Measurements from ENCODE around the gene FER. TPM values are rescaled to one million over a fixed set of nuclear protein-coding genes. Genes with fewer than 3 reads are reported as not detected.
A peak's percentile ranks its signal among the peaks of the same experiment; 100 is the strongest.
"Not testable (repeated sequence)": the region's sequence is repeated elsewhere in the genome, so short reads cannot be mapped to it uniquely, and the experiment has no call there.

The FER gene
- total RNA-seq (2014; rRNA removed; shearing (Covaris generic)) (9.4 and 11.8 TPM in 2 replicates), total RNA-seq (2022) (9.1 and 10.0 TPM in 2 replicates), Bru-seq, nascent RNA (percentile 49 among the genes with signal in this experiment), BruChase-seq, experiment 1, labeled RNA remaining after a 6-hour chase (percentile 38 among the genes with signal in this experiment), BruChase-seq, experiment 2, labeled RNA remaining after a 2-hour chase (percentile 44 among the genes with signal in this experiment)
- long read RNA-seq, partial matches to known transcripts, result 0 of 7 reads
- long read RNA-seq, other reads (novel, unspliced or antisense), result 6 of 7 reads

DNA sequence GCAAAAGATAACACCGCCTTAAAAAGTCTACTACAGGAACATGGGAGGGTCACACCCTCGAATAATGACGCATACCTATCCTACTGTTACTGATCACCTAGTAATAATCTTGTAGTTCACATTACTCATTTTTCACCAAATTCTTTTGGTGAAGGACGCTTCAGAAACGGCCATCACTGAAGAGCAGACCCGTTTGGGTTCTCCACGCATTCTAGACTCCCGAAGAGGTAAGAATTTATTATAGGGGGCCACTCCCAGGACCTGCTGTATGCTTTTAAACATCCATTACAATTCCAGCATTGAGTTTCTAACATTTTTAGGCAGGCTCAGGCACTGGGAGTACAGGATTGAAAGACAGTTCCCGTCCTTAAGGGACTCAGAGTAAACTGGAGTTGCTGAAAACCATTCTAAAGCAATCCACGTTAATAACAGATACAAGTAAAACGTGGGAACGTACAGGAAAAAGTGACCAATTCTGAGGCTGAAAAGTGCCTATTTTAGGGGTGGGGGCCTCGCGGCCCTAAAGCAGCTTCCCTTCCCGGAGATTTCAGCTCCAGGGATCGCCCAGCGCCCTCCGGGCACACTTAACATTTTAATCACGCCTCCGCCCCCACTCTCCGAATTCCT, at the start of gene FER:
Gene FER (plus strand): TSS at position 124 of the 627 bp plus-strand sequence. CDS start 50,286 bp downstream, outside the sequence.
- Histone ChIP-seq H3K9me2 (ENCODE audit: insufficient read depth, low read length) (no peaks in the 10 kb centered on the region), H4K20me1 (ENCODE audit: insufficient read depth, low read length) (no peaks in the 10 kb centered on the region), H3K36me3 (ENCODE audit: insufficient read depth, low read length) (no peaks in the 10 kb centered on the region), H3K4me2 (ENCODE audit: low read length) (peak within 1 kb of the TSS; percentile 90), H3K4me3 (ENCODE audit: low read depth, low read length, poor library complexity, severe bottlenecking) (peak within 1 kb of the TSS; percentile 81), H3K27ac (ENCODE audit: low read depth, low read length, poor library complexity, severe bottlenecking) (no peak within 1 kb of the TSS), H3K79me2 (ENCODE audit: insufficient read depth, low read depth, low read length) (no peaks in the 10 kb centered on the region), H2AFZ (ENCODE audit: low read length) (peak within 1 kb of the TSS; percentile 99), H3K4me1 (ENCODE audit: insufficient read depth, low read length, poor library complexity, severe bottlenecking) (peaks cover 6% of the 10 kb centered on the region), H3K9me3 (ENCODE audit: low read length) (no peaks in the 10 kb centered on the region)
- DNase-seq (ENCODE audit: low spot score), result peak; percentile 9
- BruUV-seq (replicated peaks), result no TSS peak
- no peak for TF ChIP-seq EZH2phosphoT487 (IDR thresholded peaks at IDR 0.05; ENCODE audit: borderline replicate concordance, low read depth, low read length)
- TF ChIP-seq, protein P1, sequence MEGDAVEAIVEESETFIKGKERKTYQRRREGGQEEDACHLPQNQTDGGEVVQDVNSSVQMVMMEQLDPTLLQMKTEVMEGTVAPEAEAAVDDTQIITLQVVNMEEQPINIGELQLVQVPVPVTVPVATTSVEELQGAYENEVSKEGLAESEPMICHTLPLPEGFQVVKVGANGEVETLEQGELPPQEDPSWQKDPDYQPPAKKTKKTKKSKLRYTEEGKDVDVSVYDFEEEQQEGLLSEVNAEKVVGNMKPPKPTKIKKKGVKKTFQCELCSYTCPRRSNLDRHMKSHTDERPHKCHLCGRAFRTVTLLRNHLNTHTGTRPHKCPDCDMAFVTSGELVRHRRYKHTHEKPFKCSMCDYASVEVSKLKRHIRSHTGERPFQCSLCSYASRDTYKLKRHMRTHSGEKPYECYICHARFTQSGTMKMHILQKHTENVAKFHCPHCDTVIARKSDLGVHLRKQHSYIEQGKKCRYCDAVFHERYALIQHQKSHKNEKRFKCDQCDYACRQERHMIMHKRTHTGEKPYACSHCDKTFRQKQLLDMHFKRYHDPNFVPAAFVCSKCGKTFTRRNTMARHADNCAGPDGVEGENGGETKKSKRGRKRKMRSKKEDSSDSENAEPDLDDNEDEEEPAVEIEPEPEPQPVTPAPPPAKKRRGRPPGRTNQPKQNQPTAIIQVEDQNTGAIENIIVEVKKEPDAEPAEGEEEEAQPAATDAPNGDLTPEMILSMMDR (conservative IDR thresholded peaks at IDR 0.05; ENCODE audit: low read length), result no peak
- intact Hi-C loops (cut with micrococcal nuclease; ENCODE audit: unreplicated experiment), result loop anchor here (1.0 to 10.0 kb wide), 3 partner anchors 363 to 939 kb away; partner anchors contain the start of genes FBXL17 and MAN2A1
- ChIA-PET CTCF (ENCODE audit: unreplicated experiment) (no interaction called here), POLR2A (no interaction called here)

DNA sequence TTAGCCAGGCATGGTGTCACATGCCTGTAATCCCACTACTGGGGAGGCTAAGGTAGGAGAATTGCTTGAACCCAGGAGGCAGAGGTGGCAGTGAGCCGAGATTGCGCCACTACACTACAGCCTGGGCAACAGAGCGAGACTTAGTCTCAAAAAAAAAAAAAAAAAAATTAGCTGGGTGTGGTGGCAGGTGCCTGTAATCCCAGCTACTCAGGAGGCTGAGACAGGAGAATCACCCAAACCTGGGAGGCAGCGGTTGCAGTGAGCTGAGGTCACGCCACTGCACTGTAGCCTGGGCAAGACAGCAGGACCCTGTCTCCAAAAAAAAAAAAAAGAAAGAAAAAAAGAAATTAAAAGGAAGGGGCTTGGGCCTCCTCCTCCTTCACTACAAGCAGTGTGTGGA, 47.3 kb upstream of the FER start:
- H3K79me2 ChIP-seq (ENCODE audit: insufficient read depth, low read depth, low read length); DNase-seq (ENCODE audit: low spot score); H3K4me2 ChIP-seq (ENCODE audit: low read length); intact Hi-C loops (cut with micrococcal nuclease; ENCODE audit: unreplicated experiment); CTCF ChIA-PET (ENCODE audit: unreplicated experiment); BruUV-seq (replicated peaks); H3K9me3 ChIP-seq (ENCODE audit: low read length); H3K36me3 ChIP-seq (ENCODE audit: insufficient read depth, low read length); H3K27ac ChIP-seq (ENCODE audit: low read depth, low read length, poor library complexity, severe bottlenecking); H3K4me3 ChIP-seq (ENCODE audit: low read depth, low read length, poor library complexity, severe bottlenecking); H2AFZ ChIP-seq (ENCODE audit: low read length); H3K9me2 ChIP-seq (ENCODE audit: insufficient read depth, low read length); H4K20me1 ChIP-seq (ENCODE audit: insufficient read depth, low read length); H3K4me1 ChIP-seq (ENCODE audit: insufficient read depth, low read length, poor library complexity, severe bottlenecking): not testable (repeated sequence)
- POLR2A ChIA-PET, result interaction anchor here (0.6 to 0.7 kb wide), 2 partner anchors 778 to 1580 kb away, joined by 3 to 4 read pairs; no protein-coding TSS in a partner anchor

DNA sequence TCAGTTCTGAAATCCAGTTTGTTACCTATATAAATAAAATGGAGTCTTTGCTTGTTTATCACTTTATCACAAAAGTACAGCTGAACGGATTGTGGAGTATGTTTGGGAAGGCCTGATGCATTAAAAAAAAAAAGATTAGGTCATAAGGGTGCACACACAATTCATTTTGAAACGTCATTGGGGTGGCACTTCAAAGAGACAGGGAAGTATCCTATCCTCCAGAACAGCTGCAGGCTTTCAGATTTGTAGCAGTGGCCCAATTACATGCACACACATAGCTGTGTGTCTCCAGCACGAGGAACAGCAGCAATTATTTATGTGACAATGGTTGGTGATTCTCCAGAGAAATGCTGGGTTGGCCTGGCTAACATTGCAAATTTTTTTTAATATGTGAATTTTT, 46.8 kb upstream of the FER start:
- POLR2A ChIA-PET, result interaction anchor here (0.6 to 0.7 kb wide), 2 partner anchors 778 to 1580 kb away, joined by 3 to 4 read pairs; no protein-coding TSS in a partner anchor
- H4K20me1 ChIP-seq (ENCODE audit: insufficient read depth, low read length), result no peaks in the 10 kb centered on the region
- BruUV-seq (replicated peaks), result no TSS peak
- no peak overlapping the region for H2AFZ ChIP-seq (ENCODE audit: low read length)
- H3K36me3 ChIP-seq (ENCODE audit: insufficient read depth, low read length), result no peaks in the 10 kb centered on the region
- no peak for DNase-seq (ENCODE audit: low spot score)
- no peak overlapping the region for H3K27ac ChIP-seq (ENCODE audit: low read depth, low read length, poor library complexity, severe bottlenecking)
- intact Hi-C loops (cut with micrococcal nuclease; ENCODE audit: unreplicated experiment), result no loop called here
- CTCF ChIA-PET (ENCODE audit: unreplicated experiment), result no interaction called here
- H3K9me2 ChIP-seq (ENCODE audit: insufficient read depth, low read length), result no peaks in the 10 kb centered on the region
- no peaks in the 10 kb centered on the region for H3K79me2 ChIP-seq (ENCODE audit: insufficient read depth, low read depth, low read length)
- no peaks in the 10 kb centered on the region for H3K4me1 ChIP-seq (ENCODE audit: insufficient read depth, low read length, poor library complexity, severe bottlenecking)
- no peak overlapping the region for H3K4me3 ChIP-seq (ENCODE audit: low read depth, low read length, poor library complexity, severe bottlenecking)
- TF ChIP-seq, protein P1 (conservative IDR thresholded peaks at IDR 0.05; ENCODE audit: low read length), result no peak
- TF ChIP-seq EZH2phosphoT487 (IDR thresholded peaks at IDR 0.05; ENCODE audit: borderline replicate concordance, low read depth, low read length), result no peak
- no peak overlapping the region for H3K4me2 ChIP-seq (ENCODE audit: low read length)
- H3K9me3 ChIP-seq (ENCODE audit: low read length), result no peaks in the 10 kb centered on the region

All from OCI-LY7 (cell line).